GM18499 (cell line): Measurements from ENCODE around the gene HRAS.
"Not testable (repeated sequence)": the region's sequence is repeated elsewhere in the genome, so short reads cannot be mapped to it uniquely, and the experiment has no call there.

ENCODE experiments used
- ATAC-seq: cut with Tn5 transposase; IDR thresholded peaks from one replicate; pipeline ENCODE4 v1.9.1; 2021; ENCODE audit warnings: moderate number of reproducible peaks; ENCODE audit not compliant: insufficient read depth, unreplicated experiment

The HRAS gene

DNA sequence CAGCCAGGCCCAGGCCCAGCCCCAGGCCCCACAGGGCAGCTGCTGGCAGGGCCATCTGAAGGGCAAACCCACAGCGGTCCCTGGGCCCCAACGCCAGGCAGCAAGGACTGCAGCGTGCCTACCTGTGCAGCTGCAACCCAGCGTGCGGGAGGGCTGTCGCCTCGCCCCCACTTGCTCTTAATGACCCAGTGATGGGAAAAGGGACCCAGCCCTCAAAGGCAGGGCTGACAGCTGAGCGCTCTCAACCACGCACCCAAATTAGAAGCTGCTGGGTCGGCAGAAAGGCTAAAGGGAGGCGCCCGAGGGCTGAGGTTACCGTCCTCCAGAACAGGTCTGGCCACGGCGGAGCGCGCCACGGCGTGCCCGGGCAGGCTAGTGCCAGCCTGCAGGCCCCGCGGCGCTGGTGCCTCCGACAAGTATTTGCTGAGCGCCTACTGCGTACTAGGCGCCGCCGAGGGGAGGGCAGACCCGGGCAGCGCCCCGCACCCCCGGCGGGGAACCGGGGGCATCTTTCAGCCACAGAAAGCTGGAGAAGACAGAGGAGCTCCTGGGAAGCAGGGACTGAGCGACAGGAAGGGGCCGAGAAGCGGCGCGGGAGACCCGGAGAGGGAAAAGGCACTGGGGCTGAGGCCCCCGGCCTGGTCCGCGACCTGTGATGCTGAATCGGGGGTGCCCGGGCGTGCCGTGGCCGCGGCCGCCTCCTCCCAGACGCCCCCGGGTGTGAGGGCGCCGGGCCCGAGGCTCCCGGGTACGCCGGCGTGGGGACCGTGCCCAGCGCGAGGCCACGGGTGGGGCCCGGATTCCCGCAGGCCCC lies 773 bp downstream of the HRAS start:
- ATAC-seq, result no peak

DNA sequence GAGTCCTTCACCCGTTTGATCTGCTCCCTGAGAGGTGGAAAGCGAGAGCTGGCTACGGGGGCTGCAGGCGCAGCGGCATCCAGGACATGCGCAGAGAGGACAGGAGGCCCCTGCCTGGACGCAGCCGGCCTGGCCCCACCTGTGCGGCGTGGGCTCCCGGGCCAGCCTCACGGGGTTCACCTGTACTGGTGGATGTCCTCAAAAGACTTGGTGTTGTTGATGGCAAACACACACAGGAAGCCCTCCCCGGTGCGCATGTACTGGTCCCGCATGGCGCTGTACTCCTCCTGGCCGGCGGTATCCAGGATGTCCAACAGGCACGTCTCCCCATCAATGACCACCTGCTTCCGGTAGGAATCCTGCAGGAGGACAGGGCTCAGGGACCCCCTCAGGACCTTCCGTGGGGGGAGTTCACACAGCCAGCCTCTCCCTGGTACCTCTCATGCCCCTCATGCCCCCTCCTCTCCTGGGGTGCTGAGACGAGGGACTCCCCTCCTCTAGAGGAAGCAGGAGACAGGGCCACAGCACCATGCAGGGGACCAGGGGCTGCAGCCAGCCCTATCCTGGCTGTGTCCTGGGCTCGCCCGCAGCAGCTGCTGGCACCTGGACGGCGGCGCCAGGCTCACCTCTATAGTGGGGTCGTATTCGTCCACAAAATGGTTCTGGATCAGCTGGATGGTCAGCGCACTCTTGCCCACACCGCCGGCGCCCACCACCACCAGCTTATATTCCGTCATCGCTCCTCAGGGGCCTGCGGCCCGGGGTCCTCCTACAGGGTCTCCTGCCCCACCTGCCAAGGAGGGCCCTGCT lies 1.6 kb downstream of the HRAS start:
- ATAC-seq, result no peak

DNA sequence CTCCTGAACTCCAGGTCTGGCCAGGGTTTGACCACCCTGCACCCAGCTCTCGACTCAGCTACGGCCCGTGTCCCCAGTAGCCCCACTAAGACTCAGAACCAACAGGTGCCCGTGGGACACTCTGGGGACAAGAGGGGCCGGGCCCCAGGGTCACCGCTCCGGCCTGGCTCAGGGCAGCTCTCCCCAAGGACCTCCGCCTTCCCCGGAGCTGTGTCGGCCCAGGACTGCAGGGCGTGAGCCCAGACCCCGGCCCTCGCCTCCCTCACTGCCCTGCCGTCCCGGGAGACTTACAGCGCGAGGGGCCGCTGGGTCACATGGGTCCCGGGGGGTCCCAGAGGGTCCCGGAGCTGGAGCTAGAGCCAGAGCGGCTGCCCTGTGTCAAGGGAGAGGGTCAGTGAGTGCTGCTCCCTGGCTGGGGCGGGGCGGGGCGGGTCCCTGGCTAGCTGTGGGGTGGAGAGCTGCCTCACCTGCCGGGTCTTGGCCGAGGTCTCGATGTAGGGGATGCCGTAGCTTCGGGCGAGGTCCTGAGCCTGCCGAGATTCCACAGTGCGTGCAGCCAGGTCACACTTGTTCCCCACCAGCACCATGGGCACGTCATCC lies 2.3 kb downstream of the HRAS start:
- no peak for ATAC-seq

DNA sequence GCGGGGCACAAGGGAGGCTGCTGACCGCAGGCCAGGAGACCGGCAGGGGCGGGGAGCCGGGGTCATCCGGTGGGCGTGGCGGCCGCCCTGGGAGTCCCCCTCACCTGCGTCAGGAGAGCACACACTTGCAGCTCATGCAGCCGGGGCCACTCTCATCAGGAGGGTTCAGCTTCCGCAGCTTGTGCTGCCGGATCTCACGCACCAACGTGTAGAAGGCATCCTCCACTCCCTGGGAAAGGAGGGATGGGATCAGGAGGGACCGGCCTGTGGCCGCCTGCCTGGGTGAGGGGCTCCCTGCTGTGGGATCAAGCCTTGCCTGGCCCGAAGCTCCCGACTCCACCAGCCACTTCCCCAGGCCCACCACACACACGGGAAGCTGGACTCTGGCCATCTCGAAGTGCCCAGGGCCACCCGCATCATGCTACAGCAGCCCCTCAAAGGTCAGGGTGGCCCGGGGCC lies 2.8 kb downstream of the HRAS start:
- ATAC-seq, result no peak

DNA sequence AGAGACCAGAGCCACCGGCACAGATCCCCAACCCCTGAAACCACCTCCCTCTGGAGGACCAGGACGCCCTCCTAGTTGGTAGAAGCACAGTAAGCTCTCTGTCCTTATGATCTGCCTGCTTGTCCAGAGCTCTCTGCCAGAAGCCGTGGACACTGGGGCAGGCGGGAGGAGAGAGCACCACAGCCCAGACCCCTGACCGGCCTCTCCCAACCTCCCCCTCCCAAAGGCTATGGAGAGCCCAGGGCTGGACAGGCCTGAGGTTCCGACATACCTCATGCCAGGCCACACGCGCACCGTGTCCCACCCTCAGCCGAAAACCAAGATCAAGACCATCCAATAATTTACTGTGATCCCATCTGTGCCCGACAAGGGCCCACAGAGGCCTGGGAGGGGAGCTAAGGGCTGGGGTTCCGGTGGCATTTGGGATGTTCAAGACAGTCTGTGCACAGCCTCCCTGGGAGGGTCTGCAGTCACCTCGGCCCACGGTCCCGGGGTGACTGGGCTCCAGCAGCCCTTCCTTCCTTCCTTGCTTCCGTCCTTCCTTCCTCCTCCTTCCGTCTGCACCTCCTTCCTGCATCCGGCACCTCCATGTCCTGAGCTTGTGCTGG lies 3.4 kb downstream of the HRAS start:
- ATAC-seq, result no peak

DNA sequence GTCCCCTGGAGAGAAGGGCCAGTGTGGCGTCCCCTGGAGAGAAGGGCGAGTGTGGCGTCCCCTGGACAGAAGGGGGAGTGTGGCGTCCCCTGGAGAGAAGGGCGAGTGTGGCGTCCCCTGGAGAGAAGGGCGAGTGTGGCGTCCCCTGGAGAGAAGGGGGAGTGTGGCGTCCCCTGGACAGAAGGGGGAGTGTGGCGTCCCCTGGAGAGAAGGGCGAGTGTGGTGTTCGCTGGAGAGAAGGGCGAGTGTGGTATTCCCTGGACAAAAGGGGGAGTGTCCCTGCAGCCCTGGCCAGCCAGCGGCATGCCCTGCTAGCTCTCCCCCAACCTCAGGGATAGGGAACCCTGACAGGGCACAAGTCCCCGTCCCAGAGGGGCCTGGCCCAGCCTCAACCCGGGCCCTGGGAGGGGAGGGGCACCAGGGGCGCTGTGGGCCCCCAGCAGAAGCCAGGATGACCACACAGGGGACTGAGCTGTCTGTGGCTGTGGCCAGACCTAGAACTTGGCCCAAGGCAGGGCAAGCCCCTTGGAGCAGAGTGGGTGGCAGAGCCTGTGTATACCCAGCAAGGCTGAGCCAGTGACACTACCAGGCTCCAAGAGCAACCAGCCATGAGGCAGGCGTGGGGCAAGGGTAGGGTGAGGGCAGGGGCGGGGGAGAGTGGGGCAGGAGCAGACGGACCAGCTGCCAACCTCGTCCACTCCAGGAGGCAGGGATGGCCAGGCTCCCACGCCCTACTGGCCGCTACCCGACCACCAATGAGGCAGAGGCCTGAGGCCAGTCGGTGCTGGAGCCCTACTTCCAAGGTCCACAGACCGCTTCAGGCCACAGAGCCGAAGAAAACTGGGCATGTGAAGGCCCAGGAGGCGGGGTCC lies 4.2 kb downstream of the HRAS start:
- ATAC-seq, result no peak

DNA sequence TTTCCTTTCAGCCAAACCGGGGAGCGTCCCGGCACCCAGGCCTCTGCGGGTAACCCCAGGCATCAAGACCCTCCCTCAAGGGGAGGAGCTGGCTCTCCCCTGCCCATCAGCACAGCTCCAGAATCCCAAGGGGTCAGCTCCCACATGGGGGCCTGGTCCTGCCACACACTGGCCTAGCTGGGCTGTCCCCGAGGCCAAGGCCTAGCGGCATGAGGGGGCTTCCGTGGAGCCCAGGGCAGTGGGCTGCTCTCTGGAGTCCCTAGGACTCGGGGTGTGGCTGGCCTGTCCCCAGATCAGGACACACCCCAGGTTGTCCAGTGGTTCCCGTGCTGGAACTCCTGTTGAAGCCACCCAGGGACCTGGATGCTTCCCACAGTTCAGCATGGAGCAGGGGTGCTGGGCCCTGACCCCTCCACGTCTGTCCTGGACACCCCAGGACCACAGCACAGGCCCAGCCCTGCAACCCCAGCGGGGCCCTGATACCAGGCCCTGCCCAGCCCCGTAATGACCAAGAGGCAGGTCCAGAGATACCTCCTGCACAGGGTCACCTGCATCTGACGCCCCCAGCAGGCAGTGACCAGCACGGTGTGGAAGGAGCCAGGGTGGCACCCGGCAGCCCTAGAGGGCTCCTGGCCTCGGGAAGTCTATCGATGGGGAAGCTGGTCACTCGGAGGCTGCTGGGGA lies 5.5 kb downstream of the HRAS start:
- ATAC-seq, result no peak

DNA sequence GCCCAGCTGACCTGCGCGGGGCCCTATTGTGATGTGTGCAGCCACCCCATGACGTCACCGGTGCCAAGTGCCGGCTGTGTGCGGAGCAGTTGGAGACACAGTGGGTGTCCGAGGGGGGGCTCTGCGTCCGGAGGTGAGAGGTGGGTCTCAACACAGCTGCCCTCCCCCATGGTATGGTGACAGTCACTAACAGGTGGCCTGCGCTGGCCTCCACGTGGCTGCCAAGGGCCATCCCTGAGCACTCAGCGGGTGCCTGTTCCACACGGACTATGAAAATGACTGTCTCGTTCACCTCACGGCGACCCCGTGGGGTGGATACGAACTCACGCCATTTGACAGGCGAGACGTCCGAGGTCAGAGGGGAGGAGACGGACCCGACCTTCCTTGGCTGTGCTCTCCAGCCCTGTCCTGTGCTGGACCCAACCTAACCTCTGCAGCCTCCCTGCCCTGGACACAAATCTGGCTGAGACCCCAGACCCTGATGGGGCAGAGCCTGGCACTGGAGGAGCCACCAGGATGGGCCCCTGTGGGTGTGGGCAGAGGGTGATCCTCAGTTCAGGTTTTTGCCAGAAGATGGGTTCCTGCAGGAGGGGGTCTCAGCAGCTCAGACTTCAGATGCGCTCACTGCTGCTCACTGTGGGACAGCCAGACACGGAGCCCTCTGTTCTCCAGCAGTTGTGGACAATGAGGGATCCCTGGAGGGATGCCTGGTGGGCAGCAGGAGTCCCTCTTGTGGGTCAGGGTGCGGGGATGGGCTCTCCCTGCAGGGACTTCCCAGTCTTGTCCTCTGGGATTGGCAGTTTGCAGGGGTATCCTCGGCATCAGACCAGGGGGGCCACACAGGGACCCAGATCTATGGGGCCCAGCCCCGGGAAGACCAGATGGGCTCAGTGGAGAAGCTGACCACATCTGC lies 6.3 kb downstream of the HRAS start:
- no peak for ATAC-seq

DNA sequence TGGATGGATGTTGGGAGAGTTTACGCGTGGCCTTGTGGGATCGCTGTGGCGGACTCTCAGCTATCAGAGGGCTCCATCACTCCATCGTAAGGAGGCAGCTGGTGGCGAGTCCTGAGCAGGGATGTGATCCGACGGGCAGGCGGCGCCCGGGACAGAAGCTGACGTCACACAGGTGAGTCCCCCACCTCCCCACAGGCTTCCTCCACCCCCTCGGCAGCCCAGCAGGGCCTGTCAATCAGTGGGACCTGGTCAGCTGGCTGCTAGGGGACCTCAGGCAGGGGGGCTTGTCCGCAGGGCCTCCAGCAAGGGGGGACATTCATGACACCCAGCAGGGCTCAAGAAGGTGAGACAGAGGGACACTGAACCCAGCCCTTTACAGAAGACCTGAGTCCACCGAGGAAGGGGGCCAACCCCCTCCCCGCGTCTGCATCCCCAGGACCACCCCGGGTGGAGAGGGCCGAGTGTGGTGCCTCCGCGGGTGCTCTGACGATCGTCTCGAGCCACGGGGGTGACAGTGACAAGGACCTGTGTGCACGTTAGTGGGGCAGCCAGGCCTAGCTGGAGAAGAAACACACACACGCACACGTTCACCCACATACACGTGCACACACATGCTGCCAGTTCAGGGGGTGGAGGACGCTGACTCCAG lies 7.1 kb downstream of the HRAS start:
- ATAC-seq, result no peak

DNA sequence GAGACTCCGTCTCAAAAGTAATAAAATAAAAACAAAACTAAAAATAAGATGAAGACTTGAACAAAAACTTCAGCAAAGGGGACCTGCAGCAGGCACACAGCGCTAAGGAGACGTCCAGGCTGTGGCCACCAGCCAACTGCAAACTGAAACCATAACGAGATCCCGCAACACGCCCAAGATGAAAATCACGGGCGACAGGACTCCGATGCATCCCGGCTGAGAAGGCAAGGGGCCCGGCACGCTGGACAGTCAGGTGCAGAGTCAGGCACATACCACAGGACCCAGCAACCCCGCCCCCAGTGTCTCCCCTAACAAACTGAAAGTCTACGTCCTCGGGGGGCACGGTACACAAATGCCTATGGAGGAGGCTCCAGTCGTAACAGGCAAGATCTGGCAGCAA lies 9.2 kb downstream of the HRAS start:
- ATAC-seq, result no peak

DNA sequence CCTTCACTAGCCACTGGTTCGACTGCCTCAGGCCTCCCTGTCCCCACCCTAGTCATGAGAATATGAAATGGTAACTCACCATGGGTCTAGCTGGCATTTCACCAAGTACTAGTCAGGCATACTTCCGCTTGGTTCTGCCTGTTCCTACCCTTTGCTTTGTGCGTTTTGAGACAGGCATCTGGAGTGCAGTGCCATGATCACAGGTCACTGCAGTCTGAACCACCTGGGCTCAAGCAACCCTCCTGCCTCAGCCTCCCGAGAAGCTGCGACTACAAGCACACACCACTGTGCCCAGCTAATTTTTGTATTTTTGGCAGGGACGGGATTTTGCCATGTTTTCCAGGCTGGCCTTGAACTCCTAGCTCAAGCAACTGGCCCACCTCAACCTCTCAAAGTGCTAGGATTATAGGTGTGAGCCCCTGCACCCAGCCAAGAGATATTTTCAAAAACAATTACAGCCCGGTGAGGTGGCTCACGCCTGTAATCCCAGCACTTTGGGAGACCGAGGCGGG lies 14.1 kb downstream of the HRAS start:
- no peak for ATAC-seq

DNA sequence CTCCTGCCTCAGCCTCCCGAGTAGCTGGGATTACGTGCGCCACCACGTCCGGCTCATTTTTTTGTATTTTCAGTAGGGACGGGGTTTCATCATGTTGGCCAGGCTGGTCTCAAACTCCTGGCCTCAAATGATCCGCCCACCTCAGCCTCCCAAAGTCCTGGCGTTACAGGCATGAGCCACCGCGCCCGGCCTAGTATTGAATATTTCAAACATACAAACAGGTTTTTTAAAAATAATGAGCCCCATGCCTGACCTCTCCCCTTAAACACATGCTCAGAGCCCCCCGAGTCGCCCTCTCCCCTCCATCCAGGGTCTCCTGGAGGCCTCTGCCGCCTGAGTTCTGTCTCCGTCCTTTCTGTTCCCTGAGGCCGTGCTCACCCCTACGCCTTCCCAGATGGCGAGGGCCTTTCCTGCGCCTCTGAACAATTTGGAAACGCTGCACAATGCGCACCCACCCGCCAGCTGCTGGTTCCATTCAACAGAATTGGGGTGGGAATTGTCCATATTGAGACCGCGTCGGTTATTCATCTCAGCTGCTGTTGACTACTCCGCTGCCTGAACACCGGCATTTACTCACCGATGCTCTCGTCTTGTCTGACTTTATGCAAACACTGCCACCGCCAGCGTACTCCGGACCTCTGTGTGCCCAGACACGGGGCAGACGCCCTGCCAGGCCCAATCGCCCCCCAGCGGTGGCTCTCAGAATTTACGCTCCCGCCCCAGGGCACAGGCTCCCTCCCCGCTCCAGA lies 14.8 kb downstream of the HRAS start:
- no peak for ATAC-seq

DNA sequence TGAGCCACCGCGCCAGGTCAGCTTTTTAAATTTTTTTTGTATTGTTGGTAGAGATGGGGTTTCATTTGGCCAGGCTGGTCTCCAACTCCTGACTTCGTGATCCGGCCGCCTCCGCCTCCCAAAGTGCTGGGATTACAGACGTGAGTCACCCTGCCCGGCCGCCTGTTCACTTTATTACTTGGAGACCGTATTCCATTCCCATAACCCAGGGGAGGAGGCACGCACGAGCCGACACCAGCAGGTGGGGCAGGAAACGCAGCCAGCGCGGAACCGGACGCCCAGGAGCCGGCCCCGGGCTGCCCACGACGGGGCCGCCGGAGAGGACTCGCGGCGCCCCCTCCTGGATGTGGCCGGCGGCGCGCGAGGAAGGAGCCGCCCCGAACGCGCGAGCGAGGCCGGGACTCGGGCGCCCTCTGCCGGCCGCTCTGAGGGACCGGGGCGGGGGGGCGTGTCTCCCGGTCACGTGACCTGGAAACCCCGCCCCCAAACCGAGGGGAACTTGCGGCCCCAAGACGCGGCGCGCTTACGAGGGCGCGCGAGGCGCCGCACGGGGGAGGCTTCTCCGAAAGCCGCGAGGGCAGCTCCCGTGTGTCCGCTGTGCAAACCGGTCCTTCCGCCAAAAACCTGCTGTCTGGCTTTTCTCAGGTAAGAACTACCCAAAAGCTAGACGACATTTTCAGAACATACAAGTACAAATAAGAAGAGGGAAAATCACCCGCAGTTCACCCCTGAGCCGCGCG lies 16.7 kb downstream of the HRAS start:
- no peak for ATAC-seq

DNA sequence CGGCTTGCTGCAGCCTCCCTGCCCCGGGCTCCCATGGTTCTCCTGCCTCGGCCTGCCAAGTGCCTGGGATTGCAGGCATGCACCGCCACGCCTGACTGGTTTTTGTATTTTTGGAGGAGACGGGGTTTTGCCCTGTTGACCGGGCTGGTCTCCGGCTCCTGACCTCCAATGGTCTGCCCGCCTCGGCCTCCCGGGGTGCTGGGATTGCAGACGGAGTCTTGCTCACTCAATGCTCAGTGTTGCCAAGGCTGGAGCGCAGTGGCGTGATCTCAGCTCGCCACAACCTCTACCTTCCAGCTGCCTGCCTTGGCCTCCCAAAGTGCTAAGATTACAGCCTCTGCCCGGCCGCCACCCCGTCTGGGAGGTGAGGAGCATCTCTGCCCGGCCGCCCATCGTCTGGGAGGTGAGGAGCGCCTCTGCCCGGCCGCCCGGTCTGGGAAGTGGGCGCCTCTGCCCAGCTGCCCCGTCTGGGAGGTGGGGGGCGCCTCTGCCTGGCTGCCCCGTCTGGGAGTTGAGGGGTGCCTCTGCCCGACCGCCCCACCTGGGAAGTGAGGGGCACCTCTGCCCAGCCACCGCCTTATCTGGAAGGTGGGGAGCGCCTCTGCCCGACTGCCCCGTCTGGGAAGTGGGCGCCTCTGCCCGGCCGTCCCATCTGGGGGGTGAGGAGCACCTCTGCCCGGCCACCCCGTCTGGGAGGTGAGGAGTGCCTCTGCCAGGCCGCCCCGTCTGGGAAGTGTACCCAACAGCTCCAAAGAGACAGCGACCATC lies 18.3 kb downstream of the HRAS start:
- not testable (repeated sequence) for ATAC-seq

DNA sequence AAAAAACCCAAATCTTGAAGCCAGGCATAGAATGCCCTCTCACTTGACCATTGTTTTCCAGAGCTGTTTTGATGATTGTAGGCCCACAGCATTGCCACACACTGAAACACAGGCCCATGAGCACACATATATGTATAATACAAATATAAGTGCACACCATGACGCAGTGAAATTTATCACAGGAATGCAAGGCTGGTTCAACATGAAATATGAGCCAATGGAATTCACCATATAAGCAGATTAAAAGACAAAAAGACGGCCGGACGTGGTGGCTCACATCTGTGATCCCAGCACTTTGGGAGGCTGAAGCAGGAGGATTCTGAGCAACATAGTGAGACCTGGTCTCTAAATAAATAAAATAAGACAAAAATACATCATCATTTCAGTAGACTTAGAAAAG lies 19.0 kb downstream of the HRAS start:
- no peak for ATAC-seq
